SK-N-SH (cell line): ENCODE measurements around the gene FMNL1. TPM values are rescaled to one million over a fixed set of nuclear protein-coding genes. Genes with fewer than 3 reads are reported as not detected.

Experiments
- CTCF ChIA-PET: fragments of 300-600, 350-600 bp; formaldehyde crosslinking; extraction: SDS; loops from one replicate; lab custom pipeline; 2021; lab: Yijun Ruan, JAX
- POLR2A ChIA-PET: fragments of 350-600 bp; sonication (Branson Sonifier 250); formaldehyde crosslinking; extraction: SDS; loops from one replicate; lab custom pipeline; 2020; ENCODE audit warnings: antibody characterized with exemption, inconsistent platforms; lab: Yijun Ruan, JAX
- DNase-seq: peaks from one replicate; pipeline ENCODE4 v3.0.0; 2012
- H2AFZ ChIP-seq: fragments of 200-600 bp; sonication (generic); 2 replicates; pipeline ENCODE4 v1.8.1; 2016; ENCODE audit warnings: antibody characterized with exemption, mild to moderate bottlenecking, low read depth
- H3F3A ChIP-seq: fragments of 200-600 bp; sonication (generic); replicated peaks from 2 replicates; pipeline ENCODE3; 2016; ENCODE audit warnings: antibody characterized with exemption, mild to moderate bottlenecking; ENCODE audit not compliant: insufficient read depth
- H3K27ac ChIP-seq, 2 experiments: fragments of 200-500 bp in 1 of 2; fragments of 200-600 bp in 1 of 2; sonication (Bioruptor generic) in 1 of 2; sonication (generic), shearing (Covaris generic) in 1 of 2; 2 replicates each; pipeline versions ENCODE4 v1.5.1 to v1.6.1; 2014 to 2016; ENCODE audit warnings: low read depth in 2 of 2, inconsistent platforms in 1 of 2, low read length in 1 of 2, mild to moderate bottlenecking in 1 of 2, mixed read lengths in 1 of 2
- H3K27me3 ChIP-seq: fragments of 200-600 bp; sonication (generic), shearing (Covaris generic); 2 replicates; pipeline ENCODE4 v1.6.1; 2016; ENCODE audit warnings: mixed run types; ENCODE audit not compliant: insufficient read depth
- H3K36me3 ChIP-seq, 2 experiments: fragments of 200-500 bp in 1 of 2; fragments of 200-600 bp in 1 of 2; sonication (Bioruptor generic) in 1 of 2; sonication (generic) in 1 of 2; replicated peaks in 1 of 2; 2 replicates each; pipeline versions ENCODE3 to v1.5.1; 2014 to 2016; ENCODE audit warnings: low read length in 1 of 2, mild to moderate bottlenecking in 1 of 2; ENCODE audit not compliant: insufficient read depth in 2 of 2, control insufficient read depth in 1 of 2
- H3K4me1 ChIP-seq, 2 experiments: fragments of 200-500 bp in 1 of 2; fragments of 200-600 bp in 1 of 2; sonication (Bioruptor generic) in 1 of 2; sonication (generic), shearing (Covaris generic) in 1 of 2; 2 replicates each; pipeline versions ENCODE4 v1.5.1 to v1.6.1; 2014 to 2016; ENCODE audit warnings: low read depth in 1 of 2, low read length in 1 of 2, mixed run types in 1 of 2; ENCODE audit not compliant: insufficient read depth in 2 of 2, control insufficient read depth in 1 of 2
- H3K4me2 ChIP-seq: fragments of 200-600 bp; sonication (generic), shearing (Covaris generic); 2 replicates; pipeline ENCODE4 v1.6.1; 2017; ENCODE audit warnings: mixed run types
- H3K4me3 ChIP-seq, 2 experiments: fragments of 200-500 bp in 1 of 2; fragments of 200-600 bp in 1 of 2; sonication (Bioruptor generic) in 1 of 2; sonication (generic), shearing (Covaris generic) in 1 of 2; 2 replicates each; pipeline versions ENCODE4 v1.5.1 to v1.8.1; 2014 to 2016; ENCODE audit warnings: low read depth in 2 of 2, inconsistent platforms in 1 of 2, low read length in 1 of 2, mild to moderate bottlenecking in 1 of 2, mixed read lengths in 1 of 2, moderate library complexity in 1 of 2
- H3K79me2 ChIP-seq: fragments of 200-600 bp; sonication (generic); 2 replicates; pipeline ENCODE4 v1.8.1; 2017; ENCODE audit warnings: mild to moderate bottlenecking; ENCODE audit not compliant: insufficient read depth
- H3K9ac ChIP-seq: fragments of 200-600 bp; sonication (generic); 2 replicates; pipeline ENCODE4 v1.6.1; 2017; ENCODE audit warnings: mixed run types
- H3K9me2 ChIP-seq: fragments of 200-600 bp; sonication (generic); 2 replicates; pipeline ENCODE4 v1.6.1; 2017; ENCODE audit warnings: mixed run types
- H3K9me3 ChIP-seq: fragments of 200-600 bp; sonication (generic); 2 replicates; pipeline ENCODE4 v1.6.1; 2017; ENCODE audit warnings: mixed run types, mild to moderate bottlenecking, moderate library complexity
- H4K20me1 ChIP-seq: fragments of 200-600 bp; sonication (generic); 2 replicates; pipeline ENCODE4 v1.6.1; 2017; ENCODE audit warnings: mild to moderate bottlenecking, mixed run types; ENCODE audit not compliant: insufficient read depth
- CHD2 ChIP-seq: fragments of 150-350 bp; IDR thresholded peaks from 2 replicates; pipeline ENCODE4 v1.6.1; 2018; ENCODE audit warnings: low read length; ENCODE audit not compliant: partially characterized antibody
- ELF1 ChIP-seq: IDR thresholded peaks from 2 replicates; pipeline ENCODE4 v1.4.0; 2012
- EP300 ChIP-seq, 2 experiments: IDR thresholded peaks; 2 replicates each; pipeline versions ENCODE4 v1.4.0 to v1.6.1; 2012; ENCODE audit warnings: borderline replicate concordance in 1 of 2, low read depth in 1 of 2, low read length in 1 of 2
- FOXJ3 ChIP-seq: sonication (generic); formaldehyde crosslinking; IDR thresholded peaks from 2 replicates; pipeline ENCODE4 v1.5.1; 2020; ENCODE audit warnings: mild to moderate bottlenecking, missing genetic modification reagents
- GATA2 ChIP-seq: sonication (generic); formaldehyde crosslinking; IDR thresholded peaks from 2 replicates; pipeline ENCODE4 v1.5.0; 2020; ENCODE audit warnings: mild to moderate bottlenecking, missing genetic modification reagents
- MXI1 ChIP-seq: IDR thresholded peaks from 2 replicates; pipeline ENCODE4 v1.6.1; 2012; ENCODE audit warnings: mild to moderate bottlenecking, low read depth, low read length, improper control_type of control experiment
- NFIC ChIP-seq: IDR thresholded peaks from 2 replicates; pipeline ENCODE4 v1.4.0; 2012; ENCODE audit warnings: borderline replicate concordance
- POLR2AphosphoS5 ChIP-seq: IDR thresholded peaks from 2 replicates; pipeline ENCODE4 v1.6.1; 2012; ENCODE audit warnings: low read depth, low read length
- RAD21 ChIP-seq: IDR thresholded peaks from 2 replicates; pipeline ENCODE4 v1.6.1; 2012; ENCODE audit warnings: mild to moderate bottlenecking, low read length
- RCOR1 ChIP-seq: fragments of 150-350 bp; IDR thresholded peaks from 2 replicates; pipeline ENCODE4 v1.6.1; 2017; ENCODE audit warnings: antibody characterized with exemption, low read length
- RFX5 ChIP-seq: IDR thresholded peaks from 2 replicates; pipeline ENCODE4 v1.6.1; 2012; ENCODE audit warnings: mild to moderate bottlenecking, improper control_type of control experiment, low read length
- TCF12 ChIP-seq: IDR thresholded peaks from 2 replicates; pipeline ENCODE4 v1.4.0; 2012
- TEAD4 ChIP-seq: IDR thresholded peaks from 2 replicates; pipeline ENCODE4 v1.4.0; 2012; ENCODE audit warnings: mild to moderate bottlenecking, borderline replicate concordance; ENCODE audit not compliant: insufficient read depth
- WGBS: methylation state at CpG from one replicate; pipeline ENCODE4 v1.1.6; 2017; ENCODE audit warnings: low lambda C conversion rate; 5-methylcytosine and 5-hydroxymethylcytosine counted together
- polyA plus RNA-seq, 3 experiments: library from polyadenylated mRNA; depleted of rRNA; stranded (reverse); fragments of >200 nt; gene quantifications; 2 replicates each; pipeline ENCODE4 v1.2.3, GENCODE V29; 2012
- TF ChIP-seq, protein P1 (sequence below): IDR thresholded peaks from 2 replicates; pipeline ENCODE4 v1.4.0; 2012; ENCODE audit warnings: low read depth, borderline replicate concordance
- TF ChIP-seq, protein P2 (sequence below): IDR thresholded peaks from 2 replicates; pipeline ENCODE4; 2012

FMNL1 gene
- polyA plus RNA-seq, 1 of the 3 experiments (the other 2 are of a cell fraction), result 2.8 TPM

DNA sequence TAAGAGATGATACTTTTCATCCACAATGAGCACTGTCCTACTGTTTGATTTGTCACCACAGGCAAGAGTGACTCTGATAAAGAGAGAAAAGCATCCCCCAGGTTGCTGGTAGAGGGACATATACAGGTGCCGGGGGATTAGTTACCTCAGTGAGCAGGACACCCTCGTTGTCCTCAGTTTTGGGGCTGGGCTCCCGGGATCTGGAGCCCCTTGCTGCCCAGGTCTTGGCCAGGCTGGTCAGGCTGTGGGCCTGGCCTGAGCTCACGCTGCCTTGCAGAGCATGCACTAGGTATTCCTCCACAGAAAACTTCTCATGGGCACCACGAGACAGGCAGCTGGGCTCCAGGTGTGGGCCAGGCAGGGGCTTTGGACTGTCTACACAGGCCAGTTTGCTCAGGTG is 64.6 kb downstream of the FMNL1 start (continued):
- no peak for TF ChIP-seq FOXJ3 (CRISPR knock-in tag)
- no peak for TF ChIP-seq ELF1

DNA sequence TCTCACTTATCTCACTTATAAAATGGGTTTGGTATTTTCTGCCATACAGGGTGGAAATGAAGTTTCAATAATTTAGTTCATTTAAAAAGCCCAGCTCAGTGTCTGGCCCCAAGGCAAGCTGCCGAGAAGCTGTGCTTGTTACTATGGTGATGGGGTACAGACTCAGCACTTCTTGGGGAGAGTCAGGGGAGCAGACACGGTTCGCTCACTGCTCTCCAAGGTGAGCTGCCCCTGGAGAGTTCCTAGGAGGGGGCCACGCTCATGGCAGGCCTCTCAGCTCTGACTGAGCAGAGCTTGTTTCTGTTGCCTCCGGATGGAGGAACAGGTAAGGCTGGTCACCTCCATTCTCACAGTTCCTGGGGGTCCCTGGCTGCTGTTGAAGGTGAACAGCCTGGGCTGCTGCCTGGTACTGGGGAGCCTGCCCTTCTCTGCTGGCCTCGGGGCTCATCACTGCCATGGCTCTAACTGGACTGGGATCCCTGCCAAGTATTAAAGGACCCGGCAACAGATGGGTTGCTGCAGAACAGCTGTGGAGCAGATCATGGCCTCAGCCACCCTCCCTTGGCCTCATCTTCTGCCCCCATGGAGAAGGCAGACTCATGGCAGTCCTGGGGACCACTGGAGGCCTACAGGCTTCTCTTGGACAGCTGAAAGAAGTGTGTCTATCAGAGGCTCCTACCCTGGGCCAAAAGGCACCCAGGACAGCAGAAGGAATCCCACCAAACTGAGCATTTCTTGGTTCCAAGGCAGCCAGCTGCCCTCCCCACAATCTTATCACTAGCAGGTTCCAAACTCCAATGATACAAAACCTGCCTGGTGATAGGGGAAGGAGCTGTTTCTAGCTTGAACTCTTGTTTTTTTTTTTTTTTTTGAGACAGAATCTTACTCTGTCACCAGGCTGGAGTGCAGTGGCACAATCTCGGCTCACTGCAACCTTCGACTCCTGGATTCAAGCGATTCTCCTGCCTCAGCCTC is 66.1 kb downstream of the FMNL1 start:
- Histone ChIP-seq H3K27ac (peak overlapping the region in 1 of 2 experiments; percentile 71; a peak in 2 of 4 replicates), H3K36me3 (peaks cover 59 to 60% of the 10 kb centered on the region in 2 experiments), H3K9me3 (no peaks in the 10 kb centered on the region), H3K4me2 (no peak overlapping the region), H3K4me3 (no peak overlapping the region), H4K20me1 (peaks cover 35% of the 10 kb centered on the region), H3K9ac (no peak overlapping the region), H2AFZ (no peak overlapping the region), H3K27me3 (no peaks in the 10 kb centered on the region), H3F3A (peaks cover 3% of the 10 kb centered on the region), H3K79me2 (peaks cover 52% of the 10 kb centered on the region), H3K4me1 (peaks cover 15 to 62% of the 10 kb centered on the region in 2 experiments), H3K9me2 (no peaks in the 10 kb centered on the region)
- CTCF ChIA-PET, result interaction anchor here (0.7 to 3.3 kb wide), 13 partner anchors 11 to 153 kb away, joined by 3 to 17 read pairs (median 6); partner anchors contain the start of genes ACBD4 and MAP3K14
- peak; percentile 90 for DNase-seq
- peak; percentile 61 for TF ChIP-seq NFIC
- TF ChIP-seq, protein P1, sequence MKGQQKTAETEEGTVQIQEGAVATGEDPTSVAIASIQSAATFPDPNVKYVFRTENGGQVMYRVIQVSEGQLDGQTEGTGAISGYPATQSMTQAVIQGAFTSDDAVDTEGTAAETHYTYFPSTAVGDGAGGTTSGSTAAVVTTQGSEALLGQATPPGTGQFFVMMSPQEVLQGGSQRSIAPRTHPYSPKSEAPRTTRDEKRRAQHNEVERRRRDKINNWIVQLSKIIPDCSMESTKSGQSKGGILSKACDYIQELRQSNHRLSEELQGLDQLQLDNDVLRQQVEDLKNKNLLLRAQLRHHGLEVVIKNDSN, result no peak
- TF ChIP-seq RAD21, result peak; percentile 17; the same call in 1 of the 2 replicates
- TF ChIP-seq, protein P2, sequence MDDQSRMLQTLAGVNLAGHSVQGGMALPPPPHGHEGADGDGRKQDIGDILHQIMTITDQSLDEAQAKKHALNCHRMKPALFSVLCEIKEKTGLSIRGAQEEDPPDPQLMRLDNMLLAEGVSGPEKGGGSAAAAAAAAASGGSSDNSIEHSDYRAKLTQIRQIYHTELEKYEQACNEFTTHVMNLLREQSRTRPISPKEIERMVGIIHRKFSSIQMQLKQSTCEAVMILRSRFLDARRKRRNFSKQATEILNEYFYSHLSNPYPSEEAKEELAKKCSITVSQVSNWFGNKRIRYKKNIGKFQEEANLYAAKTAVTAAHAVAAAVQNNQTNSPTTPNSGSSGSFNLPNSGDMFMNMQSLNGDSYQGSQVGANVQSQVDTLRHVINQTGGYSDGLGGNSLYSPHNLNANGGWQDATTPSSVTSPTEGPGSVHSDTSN, result no peak
- no peak for TF ChIP-seq POLR2AphosphoS5
- peak; percentile 34; the same call in 1 of the 2 replicates for TF ChIP-seq GATA2 (CRISPR knock-in tag)
- TF ChIP-seq RCOR1, result peak; percentile 64
- no peak for TF ChIP-seq RFX5
- TF ChIP-seq EP300 (IDR thresholded peaks at IDR 0.05; ENCODE audit: borderline replicate concordance in 1 of 2, low read depth in 1 of 2, low read length in 1 of 2), result peak in 1 of 2 experiments; percentile 89; a peak in 2 of 4 replicates
- TF ChIP-seq ELF1, result no peak
- peak; percentile 77 for TF ChIP-seq CHD2
- no peak for TF ChIP-seq TEAD4
- TF ChIP-seq MXI1, result peak; percentile 39; the same call in 1 of the 2 replicates
- TF ChIP-seq TCF12, result peak; percentile 62
- WGBS, result 77% methylated on average over 6 of the region's 10 CpGs
- POLR2A ChIA-PET, result interaction anchor here (0.9 to 2.1 kb wide), 4 partner anchors 23 to 68 kb away, joined by 3 to 13 read pairs (median 3); partner anchors contain the start of gene MAP3K14
